Measurements from ENCODE around the gene ADGRG6.

The ADGRG6 gene

GRCh38 chr6:142462260-142462659, 160.5 kb downstream of the ADGRG6 start:
- TF ChIP-seq CTCF (IDR thresholded peaks at IDR 0.05; ENCODE audit: low read depth, low read length, missing control alignments) = peak; percentile 2
- in situ Hi-C loops (cut with HindIII; ENCODE audit: low sequenced_read_pairs) = no loop called here
- H3K4me3 ChIP-seq (ENCODE audit: low read depth, low read length) = no peak overlapping the region
- no peak for DNase-seq (ENCODE audit: low read depth)

GRCh38 chr6:142463988-142464387, 162.2 kb downstream of the ADGRG6 start:
- H3K4me3 ChIP-seq (ENCODE audit: low read depth, low read length) = no peak overlapping the region
- in situ Hi-C loops (cut with HindIII; ENCODE audit: low sequenced_read_pairs) = no loop called here
- no peak for DNase-seq (ENCODE audit: low read depth)
- TF ChIP-seq CTCF (IDR thresholded peaks at IDR 0.05; ENCODE audit: low read depth, low read length, missing control alignments) = no peak

- in situ Hi-C loops (cut with HindIII; ENCODE audit: low sequenced_read_pairs) = no loop called here
- TF ChIP-seq CTCF (IDR thresholded peaks at IDR 0.05; ENCODE audit: low read depth, low read length, missing control alignments) = no peak
- no peak overlapping the region for H3K4me3 ChIP-seq (ENCODE audit: low read depth, low read length)
- DNase-seq (ENCODE audit: low read depth) = no peak
Observed at GRCh38 chr6:142469220-142469619, 167.4 kb downstream of the ADGRG6 start.

GRCh38 chr6:142470421-142470820, 168.6 kb downstream of the ADGRG6 start:
- TF ChIP-seq CTCF (IDR thresholded peaks at IDR 0.05; ENCODE audit: low read depth, low read length, missing control alignments) = no peak
- in situ Hi-C loops (cut with HindIII; ENCODE audit: low sequenced_read_pairs) = no loop called here
- no peak for DNase-seq (ENCODE audit: low read depth)
- H3K4me3 ChIP-seq (ENCODE audit: low read depth, low read length) = no peak overlapping the region

- in situ Hi-C loops (cut with HindIII; ENCODE audit: low sequenced_read_pairs) = no loop called here
- no peak overlapping the region for H3K4me3 ChIP-seq (ENCODE audit: low read depth, low read length)
- DNase-seq (ENCODE audit: low read depth) = peak; percentile 60
- peak; percentile 40 for TF ChIP-seq CTCF (IDR thresholded peaks at IDR 0.05; ENCODE audit: low read depth, low read length, missing control alignments)
Observed at GRCh38 chr6:142474531-142475289, 172.9 kb downstream of the ADGRG6 start.

- no peak for TF ChIP-seq CTCF (IDR thresholded peaks at IDR 0.05; ENCODE audit: low read depth, low read length, missing control alignments)
- no peak overlapping the region for H3K4me3 ChIP-seq (ENCODE audit: low read depth, low read length)
- no peak for DNase-seq (ENCODE audit: low read depth)
- in situ Hi-C loops (cut with HindIII; ENCODE audit: low sequenced_read_pairs) = no loop called here
Observed at GRCh38 chr6:142476452-142476851, 174.6 kb downstream of the ADGRG6 start.

Measured in astrocyte of the cerebellum (primary cell).